ENCODE results near the gene PPY.

DNA sequence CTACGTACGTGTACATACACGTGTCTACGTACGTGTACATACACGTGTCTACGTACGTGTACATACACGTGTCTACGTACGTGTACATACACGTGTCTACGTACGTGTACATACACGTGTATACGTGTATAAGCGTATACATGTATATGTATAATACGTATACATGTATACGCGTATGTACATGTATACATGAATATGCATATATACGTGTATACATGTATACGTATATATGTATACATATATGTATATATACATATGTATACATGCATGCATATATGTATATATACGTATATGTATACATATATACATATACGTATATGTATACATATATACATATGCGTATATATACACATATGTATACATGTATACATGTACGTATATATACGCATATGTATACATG lies 33.6 kb upstream of the PPY start:
- TF ChIP-seq, protein P1, sequence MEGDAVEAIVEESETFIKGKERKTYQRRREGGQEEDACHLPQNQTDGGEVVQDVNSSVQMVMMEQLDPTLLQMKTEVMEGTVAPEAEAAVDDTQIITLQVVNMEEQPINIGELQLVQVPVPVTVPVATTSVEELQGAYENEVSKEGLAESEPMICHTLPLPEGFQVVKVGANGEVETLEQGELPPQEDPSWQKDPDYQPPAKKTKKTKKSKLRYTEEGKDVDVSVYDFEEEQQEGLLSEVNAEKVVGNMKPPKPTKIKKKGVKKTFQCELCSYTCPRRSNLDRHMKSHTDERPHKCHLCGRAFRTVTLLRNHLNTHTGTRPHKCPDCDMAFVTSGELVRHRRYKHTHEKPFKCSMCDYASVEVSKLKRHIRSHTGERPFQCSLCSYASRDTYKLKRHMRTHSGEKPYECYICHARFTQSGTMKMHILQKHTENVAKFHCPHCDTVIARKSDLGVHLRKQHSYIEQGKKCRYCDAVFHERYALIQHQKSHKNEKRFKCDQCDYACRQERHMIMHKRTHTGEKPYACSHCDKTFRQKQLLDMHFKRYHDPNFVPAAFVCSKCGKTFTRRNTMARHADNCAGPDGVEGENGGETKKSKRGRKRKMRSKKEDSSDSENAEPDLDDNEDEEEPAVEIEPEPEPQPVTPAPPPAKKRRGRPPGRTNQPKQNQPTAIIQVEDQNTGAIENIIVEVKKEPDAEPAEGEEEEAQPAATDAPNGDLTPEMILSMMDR (IDR thresholded peaks at IDR 0.05), result no peak
- TF ChIP-seq POLR2A (IDR thresholded peaks at IDR 0.05), result no peak
